ENCODE results near the gene ORM2. TPM values are rescaled to one million over a fixed set of nuclear protein-coding genes. Genes with fewer than 3 reads are reported as not detected.

Gene ORM2
- total RNA-seq, 2 experiments from 2014 or later, result not detected

DNA sequence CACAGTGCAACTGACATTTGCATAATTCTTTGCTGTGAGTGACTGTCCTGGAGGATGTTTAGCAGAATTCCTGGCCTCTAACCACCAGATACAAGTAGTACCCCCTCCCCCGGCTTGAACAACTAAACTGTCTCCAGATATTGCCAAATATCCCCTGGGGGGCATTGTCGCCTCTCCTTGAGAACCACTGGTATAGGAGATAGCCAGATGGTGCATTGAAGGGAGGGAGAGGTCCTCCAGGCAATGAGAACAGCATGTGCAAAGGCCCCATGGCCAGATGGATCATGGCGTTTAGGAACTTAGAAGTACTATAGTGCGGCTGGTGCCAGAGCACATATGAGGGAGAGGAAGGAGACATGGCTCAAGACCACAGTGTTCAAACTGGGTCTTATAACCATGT, 25.7 kb upstream of the ORM2 start:
- DNase-seq, result no peak
- Mint-ChIP-seq H3K27ac (no peak overlapping the region), H3K4me1 (peaks cover 5% of the 10 kb centered on the region), H3K9me3 (no peaks in the 10 kb centered on the region), H3K4me3 (no peak overlapping the region), H3K27me3 (no peaks in the 10 kb centered on the region), H3K36me3 (no peaks in the 10 kb centered on the region)

DNA sequence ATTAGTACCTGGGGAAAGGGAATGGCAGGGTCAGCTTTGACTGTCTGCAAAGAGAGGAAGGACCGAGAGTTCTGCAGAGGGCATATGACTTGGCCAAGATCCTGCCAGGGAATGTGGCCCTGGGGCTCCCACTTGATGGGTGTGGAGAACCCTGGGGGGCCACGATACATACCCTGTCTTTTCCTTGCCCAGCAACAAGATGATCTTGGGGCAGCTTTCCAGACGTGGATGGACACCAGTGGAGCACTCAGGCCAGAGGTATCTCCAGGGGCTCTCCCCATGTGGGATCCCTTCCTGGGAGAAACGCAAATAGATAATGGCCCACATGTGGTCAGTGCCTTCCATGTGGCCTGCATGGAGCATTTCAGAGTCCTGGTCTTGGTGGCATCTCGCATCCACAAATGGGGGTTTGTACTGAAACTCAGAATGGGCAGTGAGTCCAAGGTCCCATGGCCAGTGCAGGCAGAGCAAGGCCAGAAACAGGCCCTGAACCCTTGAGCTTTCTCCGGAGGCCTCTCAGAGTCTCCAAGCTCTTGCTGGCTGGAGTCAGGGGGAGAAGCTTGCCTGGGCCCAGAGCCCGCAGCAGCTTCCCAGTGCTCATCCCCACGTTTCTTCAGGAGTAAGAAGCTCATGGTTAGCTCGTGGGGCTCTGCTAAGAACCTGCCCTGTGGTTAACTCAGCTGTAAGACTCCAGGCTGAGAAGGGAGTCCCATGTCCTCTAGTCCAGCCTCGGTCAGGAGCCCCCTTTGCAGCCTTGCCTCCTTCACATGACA, 25.1 kb upstream of the ORM2 start:
- no peak overlapping the region for H3K4me3 Mint-ChIP-seq
- H3K4me1 Mint-ChIP-seq, result peaks cover 5% of the 10 kb centered on the region
- no peaks in the 10 kb centered on the region for H3K27me3 Mint-ChIP-seq
- H3K9me3 Mint-ChIP-seq, result no peaks in the 10 kb centered on the region
- no peak overlapping the region for H3K27ac Mint-ChIP-seq
- DNase-seq, result no peak
- H3K36me3 Mint-ChIP-seq, result no peaks in the 10 kb centered on the region

GRCh38 chr9:114307899-114308267, 21.8 kb upstream of the ORM2 start:
- Mint-ChIP-seq H3K27me3 (no peaks in the 10 kb centered on the region), H3K4me1 (peaks cover 5% of the 10 kb centered on the region), H3K4me3 (no peak overlapping the region), H3K27ac (no peak overlapping the region), H3K9me3 (no peaks in the 10 kb centered on the region), H3K36me3 (no peaks in the 10 kb centered on the region)
- DNase-seq, result no peak

- Mint-ChIP-seq H3K9me3 (no peaks in the 10 kb centered on the region), H3K4me3 (no peak overlapping the region), H3K27me3 (no peaks in the 10 kb centered on the region), H3K36me3 (no peaks in the 10 kb centered on the region), H3K27ac (no peak overlapping the region), H3K4me1 (peaks cover 5% of the 10 kb centered on the region)
- no peak for DNase-seq
These were observed 21.2 kb upstream of the ORM2 start for GRCh38 chr9:114308361-114308950.

DNA sequence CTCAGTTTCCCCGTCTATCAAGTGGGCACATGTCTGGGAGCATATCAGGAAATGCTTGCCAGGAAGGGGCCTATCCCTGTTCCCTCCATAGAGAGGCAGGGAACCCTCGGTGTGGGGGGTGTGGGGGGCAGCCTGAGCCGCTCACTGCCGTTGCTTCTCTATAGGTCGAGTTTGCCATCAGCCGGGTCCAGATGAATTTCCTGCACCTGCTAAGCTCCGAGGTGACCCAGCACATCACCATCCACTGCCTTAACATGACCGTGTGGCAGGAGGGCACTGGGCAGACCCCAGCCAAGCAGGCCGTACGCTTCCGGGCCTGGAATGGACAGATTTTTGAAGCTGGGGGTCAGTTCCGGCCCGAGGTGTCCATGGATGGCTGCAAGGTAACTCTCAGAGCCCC, 20.6 kb upstream of the ORM2 start:
- Mint-ChIP-seq H3K4me3 (no peak overlapping the region), H3K27ac (no peak overlapping the region), H3K9me3 (no peaks in the 10 kb centered on the region), H3K36me3 (no peaks in the 10 kb centered on the region), H3K27me3 (no peaks in the 10 kb centered on the region), H3K4me1 (peaks cover 5% of the 10 kb centered on the region)
- no peak for DNase-seq

DNA sequence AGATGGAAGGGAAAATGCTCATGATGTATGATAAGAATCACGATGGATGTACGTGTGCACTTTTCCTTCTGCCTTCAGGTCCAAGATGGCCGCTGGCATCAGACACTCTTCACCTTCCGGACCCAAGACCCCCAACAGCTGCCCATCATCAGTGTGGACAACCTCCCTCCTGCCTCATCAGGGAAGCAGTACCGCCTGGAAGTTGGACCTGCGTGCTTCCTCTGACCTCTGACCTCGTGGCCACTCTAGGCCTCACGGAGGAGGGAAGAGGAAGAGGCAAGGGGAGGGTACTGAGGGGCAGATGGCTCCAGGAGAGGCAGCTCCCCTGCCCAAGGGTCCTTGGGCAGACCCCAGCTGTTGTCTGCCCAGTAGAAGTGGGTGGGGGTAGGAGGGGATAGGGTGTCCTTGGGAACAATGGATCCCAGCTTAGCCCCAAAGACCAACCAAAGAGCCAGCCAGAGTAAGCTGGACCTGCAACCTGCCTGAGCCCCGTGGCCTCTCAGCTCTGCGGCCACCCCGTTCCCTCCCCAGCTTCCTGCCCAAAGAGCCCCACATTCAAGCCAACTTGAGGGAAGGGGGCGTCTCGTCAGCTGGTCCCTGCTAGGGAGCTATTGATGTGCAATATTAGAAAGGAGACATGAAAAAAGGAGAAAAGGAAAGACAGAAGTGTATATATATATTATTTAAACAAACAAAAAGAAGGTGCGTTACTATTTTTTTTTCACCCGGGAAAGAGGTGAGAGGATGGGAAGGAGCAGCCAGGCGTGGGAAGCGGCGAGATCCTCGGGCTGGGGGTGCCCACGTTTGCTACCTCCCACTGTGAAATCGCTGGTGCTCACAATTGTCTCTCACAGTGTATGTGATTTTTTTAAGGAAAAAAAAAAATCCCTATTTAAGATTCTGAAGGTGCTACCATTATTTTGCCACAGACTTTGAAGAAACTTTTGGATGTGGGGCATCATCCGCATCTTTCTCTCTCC, 18.9 kb upstream of the ORM2 start:
- no peak for DNase-seq
- H3K27me3 Mint-ChIP-seq, result no peaks in the 10 kb centered on the region
- H3K4me3 Mint-ChIP-seq, result no peak overlapping the region
- no peak overlapping the region for H3K27ac Mint-ChIP-seq
- no peaks in the 10 kb centered on the region for H3K9me3 Mint-ChIP-seq
- no peaks in the 10 kb centered on the region for H3K36me3 Mint-ChIP-seq
- H3K4me1 Mint-ChIP-seq, result peaks cover under 1% of the 10 kb centered on the region

DNA sequence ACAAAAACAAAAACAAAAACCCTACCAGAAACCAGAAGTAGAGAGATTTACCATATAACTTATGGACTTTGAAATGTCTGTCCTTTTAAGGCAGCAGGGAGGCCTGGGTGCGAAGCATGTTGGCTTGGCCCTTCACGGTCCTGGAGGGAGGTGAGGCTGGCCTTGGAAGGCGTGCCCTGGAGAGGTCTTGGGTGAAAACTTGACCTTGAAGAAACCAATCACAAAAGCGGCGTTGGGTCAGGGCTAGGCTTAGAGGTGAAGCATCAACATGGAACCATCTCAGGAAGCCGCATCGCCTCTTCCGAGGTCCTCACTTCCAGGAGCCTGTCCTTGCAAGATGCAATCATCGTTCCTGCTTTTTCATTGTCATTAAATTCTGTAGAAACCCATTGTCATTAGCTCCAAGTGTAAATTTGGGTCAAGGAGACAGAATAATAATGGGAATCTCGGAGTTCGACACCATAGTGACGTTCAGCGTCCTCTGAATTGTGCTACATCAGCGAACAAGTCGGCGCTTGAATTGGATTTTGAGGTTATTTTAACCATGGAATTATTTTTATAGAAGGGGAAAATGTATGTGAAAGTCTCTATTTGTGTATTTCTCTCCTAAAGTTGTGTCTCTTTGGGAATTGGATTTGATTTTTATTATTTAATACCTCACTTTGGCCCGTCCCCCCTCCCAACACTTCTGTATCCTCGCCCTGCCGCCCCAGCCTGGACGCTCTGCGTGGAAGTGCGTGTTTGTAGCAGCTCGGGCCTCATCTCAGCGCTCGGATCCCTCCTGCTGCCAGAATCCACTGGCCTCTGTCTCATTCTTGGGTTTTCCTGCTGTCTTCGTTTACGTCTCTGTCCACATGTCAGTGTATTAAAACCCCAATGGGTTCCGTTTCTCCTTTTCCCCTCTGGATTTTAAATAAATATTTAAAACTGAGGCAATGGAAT, 17.8 kb upstream of the ORM2 start:
- Mint-ChIP-seq H3K4me1 (no peaks in the 10 kb centered on the region), H3K9me3 (no peaks in the 10 kb centered on the region), H3K27me3 (no peaks in the 10 kb centered on the region), H3K4me3 (no peak overlapping the region), H3K27ac (no peak overlapping the region), H3K36me3 (no peaks in the 10 kb centered on the region)
- DNase-seq, result no peak

- Mint-ChIP-seq H3K4me1 (no peaks in the 10 kb centered on the region), H3K36me3 (no peaks in the 10 kb centered on the region), H3K9me3 (no peaks in the 10 kb centered on the region), H3K4me3 (no peak overlapping the region), H3K27me3 (no peaks in the 10 kb centered on the region), H3K27ac (no peak overlapping the region)
- DNase-seq, result no peak
These were observed 17.2 kb upstream of the ORM2 start for GRCh38 chr9:114312513-114312875.

GRCh38 chr9:114313186-114313585, 16.5 kb upstream of the ORM2 start:
- H3K4me1 Mint-ChIP-seq, result peaks cover 4% of the 10 kb centered on the region
- no peak for DNase-seq
- no peak overlapping the region for H3K27ac Mint-ChIP-seq
- H3K4me3 Mint-ChIP-seq, result no peak overlapping the region
- no peaks in the 10 kb centered on the region for H3K27me3 Mint-ChIP-seq
- no peaks in the 10 kb centered on the region for H3K9me3 Mint-ChIP-seq
- no peaks in the 10 kb centered on the region for H3K36me3 Mint-ChIP-seq

- Mint-ChIP-seq H3K36me3 (no peaks in the 10 kb centered on the region), H3K27me3 (no peaks in the 10 kb centered on the region), H3K4me3 (no peak overlapping the region), H3K9me3 (no peaks in the 10 kb centered on the region), H3K4me1 (peaks cover 4% of the 10 kb centered on the region), H3K27ac (no peak overlapping the region)
- no peak for DNase-seq
These were observed 15.3 kb upstream of the ORM2 start for GRCh38 chr9:114314256-114314867.

GRCh38 chr9:114314881-114315722, 14.6 kb upstream of the ORM2 start:
- no peak for DNase-seq
- H3K9me3 Mint-ChIP-seq, result no peaks in the 10 kb centered on the region
- H3K4me3 Mint-ChIP-seq, result no peak overlapping the region
- peaks cover 4% of the 10 kb centered on the region for H3K4me1 Mint-ChIP-seq
- H3K27me3 Mint-ChIP-seq, result no peaks in the 10 kb centered on the region
- H3K27ac Mint-ChIP-seq, result no peak overlapping the region
- H3K36me3 Mint-ChIP-seq, result no peaks in the 10 kb centered on the region

DNA sequence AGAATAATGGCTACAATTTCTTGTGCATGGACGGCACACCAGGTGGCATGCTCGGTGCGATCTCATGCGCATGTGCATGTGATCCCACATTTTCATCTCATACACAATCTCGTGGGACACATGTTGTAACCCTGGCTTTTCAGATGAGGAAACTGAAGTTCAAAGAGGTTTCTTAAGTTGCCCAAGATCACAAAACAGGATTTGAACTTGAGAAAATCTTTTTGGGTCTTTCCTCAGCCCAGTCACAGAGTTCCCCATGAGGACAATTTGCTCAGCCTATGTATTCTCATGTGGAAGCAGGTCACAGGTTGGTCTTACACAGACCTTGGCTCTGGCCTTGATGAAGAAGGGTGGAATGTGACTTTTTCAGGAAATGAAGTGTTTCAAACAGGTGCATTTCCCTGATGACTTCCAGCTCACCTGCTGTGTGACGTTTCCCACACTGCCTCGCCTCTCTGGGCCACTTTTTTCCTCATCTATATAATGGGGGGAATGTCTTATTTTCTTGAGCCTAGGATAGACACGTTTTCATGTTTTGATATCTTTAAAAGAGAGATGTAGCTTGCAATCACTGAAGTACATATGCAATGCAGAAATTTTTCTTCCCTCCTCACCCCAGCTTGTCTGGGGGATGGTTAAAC, 13.8 kb upstream of the ORM2 start:
- no peaks in the 10 kb centered on the region for H3K27me3 Mint-ChIP-seq
- no peak overlapping the region for H3K27ac Mint-ChIP-seq
- H3K36me3 Mint-ChIP-seq, result no peaks in the 10 kb centered on the region
- no peaks in the 10 kb centered on the region for H3K9me3 Mint-ChIP-seq
- H3K4me1 Mint-ChIP-seq, result peaks cover 4% of the 10 kb centered on the region
- no peak for DNase-seq
- H3K4me3 Mint-ChIP-seq, result no peak overlapping the region

DNA sequence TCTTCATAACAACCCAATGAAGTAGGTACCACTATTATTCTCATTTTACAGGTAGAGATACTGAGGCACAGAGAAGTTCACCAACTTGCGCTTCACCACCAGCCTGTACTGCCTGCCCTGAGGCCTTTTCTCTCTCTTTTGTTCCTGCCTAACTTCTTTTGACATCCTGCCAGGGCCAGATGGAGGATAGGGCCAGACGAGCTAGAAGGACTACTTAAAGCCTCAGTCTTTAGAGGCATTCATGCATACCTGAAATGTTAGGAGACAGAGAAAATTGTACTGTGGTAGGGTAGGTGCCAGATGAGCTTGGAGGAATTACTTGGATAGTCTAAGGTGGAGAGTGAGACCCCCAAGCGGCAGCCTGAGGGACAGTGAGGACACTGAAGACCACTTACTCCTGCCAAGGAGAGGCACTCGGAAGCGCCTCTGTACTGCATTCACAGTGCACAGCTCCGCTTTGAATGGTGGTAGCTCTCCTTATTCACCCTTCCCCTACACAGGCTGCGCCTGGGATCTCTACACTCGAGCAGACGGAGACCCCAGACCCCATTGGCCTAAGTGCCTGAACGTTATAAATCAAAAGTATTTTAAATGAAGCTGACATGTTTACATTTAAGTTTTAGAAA, 13.0 kb upstream of the ORM2 start:
- no peaks in the 10 kb centered on the region for H3K36me3 Mint-ChIP-seq
- no peaks in the 10 kb centered on the region for H3K27me3 Mint-ChIP-seq
- no peak for DNase-seq
- H3K4me3 Mint-ChIP-seq, result no peak overlapping the region
- peaks cover 4% of the 10 kb centered on the region for H3K4me1 Mint-ChIP-seq
- no peaks in the 10 kb centered on the region for H3K9me3 Mint-ChIP-seq
- no peak overlapping the region for H3K27ac Mint-ChIP-seq
